ENCODE data around the gene ITPR2.

The ITPR2 gene

GRCh38 chr12:26806556-26806955 is 26.4 kb downstream of the ITPR2 start:
- Mint-ChIP-seq H3K36me3 (ENCODE audit: low read depth) (no peaks in the 10 kb centered on the region), H3K27me3 (ENCODE audit: low read depth) (no peaks in the 10 kb centered on the region), H3K4me3 (no peak overlapping the region), H3K4me1 (peaks cover 11% of the 10 kb centered on the region), H3K27ac (no peak overlapping the region), H3K9me3 (no peaks in the 10 kb centered on the region)
- no peak for TF ChIP-seq CTCF (IDR thresholded peaks at IDR 0.05; ENCODE audit: unreplicated experiment in 3 of 3)

- Mint-ChIP-seq H3K4me3 (no peak overlapping the region), H3K27ac (no peak overlapping the region), H3K36me3 (ENCODE audit: low read depth) (no peaks in the 10 kb centered on the region), H3K9me3 (no peaks in the 10 kb centered on the region), H3K4me1 (peaks cover 9% of the 10 kb centered on the region), H3K27me3 (ENCODE audit: low read depth) (no peaks in the 10 kb centered on the region)
- TF ChIP-seq CTCF (IDR thresholded peaks at IDR 0.05; ENCODE audit: unreplicated experiment in 3 of 3), result no peak
Observed at GRCh38 chr12:26805401-26805971, 27.5 kb downstream of the ITPR2 start.

- no peaks in the 10 kb centered on the region for H3K36me3 Mint-ChIP-seq (ENCODE audit: low read depth)
- H3K27me3 Mint-ChIP-seq (ENCODE audit: low read depth), result no peaks in the 10 kb centered on the region
- TF ChIP-seq CTCF (IDR thresholded peaks at IDR 0.05; ENCODE audit: unreplicated experiment in 3 of 3), result no peak
- no peaks in the 10 kb centered on the region for H3K9me3 Mint-ChIP-seq
- peak overlapping the region in 1 of 3 experiments; percentile 37 for H3K27ac Mint-ChIP-seq
- H3K4me3 Mint-ChIP-seq, result no peak overlapping the region
- H3K4me1 Mint-ChIP-seq, result peaks cover 6% of the 10 kb centered on the region
Observed at GRCh38 chr12:26803552-26803951, 29.4 kb downstream of the ITPR2 start.

GRCh38 chr12:26801486-26801885 is 31.5 kb downstream of the ITPR2 start:
- Mint-ChIP-seq H3K9me3 (no peaks in the 10 kb centered on the region), H3K36me3 (ENCODE audit: low read depth) (no peaks in the 10 kb centered on the region), H3K27ac (no peak overlapping the region), H3K4me3 (no peak overlapping the region), H3K4me1 (peaks cover 18% of the 10 kb centered on the region), H3K27me3 (ENCODE audit: low read depth) (no peaks in the 10 kb centered on the region)
- TF ChIP-seq CTCF (IDR thresholded peaks at IDR 0.05; ENCODE audit: unreplicated experiment in 3 of 3), result no peak

GRCh38 chr12:26800858-26801257 is 32.1 kb downstream of the ITPR2 start:
- Mint-ChIP-seq H3K4me3 (no peak overlapping the region), H3K4me1 (peaks cover 18% of the 10 kb centered on the region), H3K9me3 (no peaks in the 10 kb centered on the region), H3K27ac (no peak overlapping the region), H3K36me3 (ENCODE audit: low read depth) (no peaks in the 10 kb centered on the region), H3K27me3 (ENCODE audit: low read depth) (no peaks in the 10 kb centered on the region)
- no peak for TF ChIP-seq CTCF (IDR thresholded peaks at IDR 0.05; ENCODE audit: unreplicated experiment in 3 of 3)

- Mint-ChIP-seq H3K9me3 (no peaks in the 10 kb centered on the region), H3K27ac (no peak overlapping the region), H3K4me1 (peaks cover 18% of the 10 kb centered on the region), H3K27me3 (ENCODE audit: low read depth) (no peaks in the 10 kb centered on the region), H3K4me3 (no peak overlapping the region), H3K36me3 (ENCODE audit: low read depth) (no peaks in the 10 kb centered on the region)
- TF ChIP-seq CTCF (IDR thresholded peaks at IDR 0.05; ENCODE audit: unreplicated experiment in 3 of 3), result no peak
Observed at GRCh38 chr12:26800347-26800746, 32.6 kb downstream of the ITPR2 start.

All from nephron (organoid).